ENCODE measurements around the gene NCKAP1.

DNA sequence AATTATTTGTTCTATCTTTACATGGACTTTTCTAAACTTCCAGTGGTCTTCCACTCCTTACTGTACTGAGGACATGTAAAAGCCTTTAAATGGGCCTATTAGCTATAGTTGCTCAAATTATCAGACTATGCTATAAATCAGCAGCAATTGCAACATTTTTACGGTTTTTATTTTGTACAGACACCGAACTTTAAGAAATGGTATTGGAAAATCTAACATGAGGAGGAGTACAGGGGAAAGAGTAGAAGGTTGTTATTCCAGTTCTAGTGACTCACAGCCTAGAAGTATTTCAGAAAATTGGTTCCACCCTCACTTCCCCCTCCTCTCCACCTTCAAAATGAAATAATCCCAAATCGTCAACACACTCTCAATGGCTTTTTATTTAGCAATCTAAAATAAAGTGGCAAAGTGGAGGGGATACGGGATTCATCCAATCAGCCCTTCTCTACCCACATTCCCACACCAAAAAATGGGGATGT lies 1.1 kb downstream of the NCKAP1 start:
- TF ChIP-seq EZH2 (IDR thresholded peaks at IDR 0.05; ENCODE audit: borderline replicate concordance, low read depth, low read length, severe bottlenecking): no peak
- TF ChIP-seq, protein P1, sequence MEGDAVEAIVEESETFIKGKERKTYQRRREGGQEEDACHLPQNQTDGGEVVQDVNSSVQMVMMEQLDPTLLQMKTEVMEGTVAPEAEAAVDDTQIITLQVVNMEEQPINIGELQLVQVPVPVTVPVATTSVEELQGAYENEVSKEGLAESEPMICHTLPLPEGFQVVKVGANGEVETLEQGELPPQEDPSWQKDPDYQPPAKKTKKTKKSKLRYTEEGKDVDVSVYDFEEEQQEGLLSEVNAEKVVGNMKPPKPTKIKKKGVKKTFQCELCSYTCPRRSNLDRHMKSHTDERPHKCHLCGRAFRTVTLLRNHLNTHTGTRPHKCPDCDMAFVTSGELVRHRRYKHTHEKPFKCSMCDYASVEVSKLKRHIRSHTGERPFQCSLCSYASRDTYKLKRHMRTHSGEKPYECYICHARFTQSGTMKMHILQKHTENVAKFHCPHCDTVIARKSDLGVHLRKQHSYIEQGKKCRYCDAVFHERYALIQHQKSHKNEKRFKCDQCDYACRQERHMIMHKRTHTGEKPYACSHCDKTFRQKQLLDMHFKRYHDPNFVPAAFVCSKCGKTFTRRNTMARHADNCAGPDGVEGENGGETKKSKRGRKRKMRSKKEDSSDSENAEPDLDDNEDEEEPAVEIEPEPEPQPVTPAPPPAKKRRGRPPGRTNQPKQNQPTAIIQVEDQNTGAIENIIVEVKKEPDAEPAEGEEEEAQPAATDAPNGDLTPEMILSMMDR (IDR thresholded peaks at IDR 0.05; ENCODE audit: borderline replicate concordance, extremely low read depth, low read length, poor library complexity, severe bottlenecking): no peak
